ENCODE results near the gene MYL2.
A peak's percentile ranks its signal among the peaks of the same experiment; 100 is the strongest.

Gene MYL2

DNA sequence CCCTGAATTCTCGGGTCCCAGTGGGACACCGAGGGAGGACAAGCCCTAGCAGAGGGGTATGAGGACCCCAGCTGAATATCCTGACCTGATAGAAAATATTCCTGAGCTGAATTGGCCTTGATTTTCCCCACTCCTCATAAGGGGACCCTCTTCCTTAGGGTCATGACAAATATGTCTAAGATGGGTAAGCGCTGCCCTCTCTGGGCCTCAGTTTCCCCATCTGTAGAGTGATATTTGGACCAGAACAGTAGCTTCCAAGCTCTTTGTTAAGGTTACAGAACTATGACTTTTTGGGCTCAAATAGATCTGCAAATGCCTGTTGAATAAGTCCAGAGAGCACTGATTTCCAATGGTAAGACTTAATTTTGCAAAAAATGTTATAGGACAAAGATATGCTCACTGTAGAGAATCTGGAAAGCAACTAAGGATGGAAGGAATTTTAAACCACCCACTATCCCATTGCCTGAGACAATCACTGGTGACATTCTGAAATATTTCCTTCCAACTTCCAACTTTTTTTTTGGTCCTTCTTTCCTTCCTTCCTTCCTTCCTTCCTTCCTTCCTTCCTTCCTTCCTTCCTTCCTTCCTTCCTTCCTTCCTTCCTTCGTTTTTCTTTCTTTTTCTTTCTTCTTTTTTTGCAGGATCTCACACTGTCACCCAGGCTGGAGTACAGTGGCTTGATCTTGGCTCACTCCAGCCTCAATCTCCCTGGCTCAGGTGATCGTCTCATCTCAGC, 32.0 kb downstream of the MYL2 start:
- no peak for DNase-seq

- peak; percentile 81 for DNase-seq
Measured at GRCh38 chr12:110885152-110885840, 35.1 kb downstream of the MYL2 start.

GRCh38 chr12:110883251-110883650, 37.1 kb downstream of the MYL2 start:
- DNase-seq: no peak

- DNase-seq: no peak
Measured at GRCh38 chr12:110880651-110881050, 39.7 kb downstream of the MYL2 start.

DNA sequence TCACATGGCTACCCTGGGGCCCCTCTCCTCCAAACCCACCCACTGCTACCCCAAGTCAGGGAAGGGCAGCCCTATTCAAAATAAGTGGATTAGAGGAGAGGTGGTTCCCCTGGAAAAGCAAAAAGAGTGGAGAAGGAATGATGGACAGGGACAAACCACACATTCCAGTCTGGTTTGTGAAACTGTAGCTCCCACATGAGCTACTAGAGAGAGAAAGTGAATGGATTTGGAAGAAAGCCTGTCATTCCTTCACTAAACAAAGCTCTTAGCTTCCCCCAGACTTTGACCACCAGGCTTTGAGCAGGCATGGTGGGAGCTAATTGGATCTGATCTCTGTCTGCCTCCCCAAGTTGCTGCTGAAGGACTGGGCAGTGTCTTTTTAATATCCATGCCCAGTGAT, 45.6 kb downstream of the MYL2 start:
- DNase-seq: no peak

- DNase-seq: no peak
Measured at GRCh38 chr12:110874351-110874750, 46.0 kb downstream of the MYL2 start.

DNA sequence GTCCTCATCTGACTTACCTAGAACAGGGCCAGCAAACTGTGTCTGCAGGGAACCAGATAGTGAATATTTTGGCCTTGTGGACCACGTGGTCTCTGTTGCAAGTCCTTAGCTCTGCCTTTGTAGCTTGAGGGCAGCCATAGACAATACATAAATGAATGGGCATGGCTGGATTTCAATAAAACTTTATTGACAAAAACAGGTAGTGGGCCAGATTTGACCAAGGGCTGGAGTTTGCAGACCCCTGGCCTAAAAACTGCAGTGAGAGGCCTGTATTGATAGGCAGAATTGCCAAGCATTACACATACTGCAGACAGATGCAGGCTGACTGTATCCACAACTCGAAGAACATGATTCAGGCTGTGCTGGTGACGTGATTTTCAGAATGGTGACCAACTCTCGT, 48.3 kb downstream of the MYL2 start:
- DNase-seq: no peak

GRCh38 chr12:110869803-110870202, 50.6 kb downstream of the MYL2 start:
- no peak for DNase-seq

DNA sequence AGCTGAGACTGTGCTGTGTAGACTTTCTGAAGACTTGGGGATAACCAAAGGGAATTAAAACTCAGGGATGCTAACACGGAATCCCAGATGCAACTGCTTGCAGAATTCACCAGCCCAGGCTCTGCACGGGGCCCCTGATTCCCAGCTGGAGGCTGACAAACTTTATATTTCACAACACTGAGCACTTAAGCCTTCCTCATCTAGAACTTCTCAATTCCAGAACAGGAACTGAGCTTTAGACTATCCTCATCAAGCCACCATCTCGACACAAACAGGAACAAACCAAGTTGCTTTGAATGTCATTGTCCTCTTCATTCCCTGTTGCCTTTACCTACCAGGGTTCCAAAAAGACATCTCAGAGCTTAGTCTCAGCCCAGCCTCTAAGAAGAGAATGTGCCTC, 51.4 kb downstream of the MYL2 start:
- DNase-seq: no peak

GRCh38 chr12:110865521-110865920, 54.9 kb downstream of the MYL2 start:
- no peak for DNase-seq

- DNase-seq: no peak
Measured at GRCh38 chr12:110863161-110863560, 57.2 kb downstream of the MYL2 start.

DNA sequence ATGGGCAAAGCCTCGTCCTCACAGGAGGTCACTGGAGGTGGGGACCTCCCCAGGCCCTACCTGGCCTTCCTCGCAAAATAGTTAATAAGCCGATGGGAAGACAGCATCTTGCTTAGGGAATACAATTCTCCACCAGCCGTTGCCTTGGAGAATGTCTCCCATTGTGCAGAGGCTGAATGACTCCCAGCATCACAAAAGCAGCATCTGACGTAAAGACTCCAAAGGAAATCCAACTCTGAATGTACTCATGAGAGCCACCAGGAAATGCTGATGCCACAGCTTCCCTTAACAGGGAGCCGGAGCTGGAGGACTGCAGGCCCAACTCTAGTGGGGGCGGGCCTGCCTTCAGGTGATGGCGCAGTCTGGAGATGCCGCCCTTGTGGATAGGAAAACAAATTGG, 58.0 kb downstream of the MYL2 start:
- DNase-seq: no peak

DNA sequence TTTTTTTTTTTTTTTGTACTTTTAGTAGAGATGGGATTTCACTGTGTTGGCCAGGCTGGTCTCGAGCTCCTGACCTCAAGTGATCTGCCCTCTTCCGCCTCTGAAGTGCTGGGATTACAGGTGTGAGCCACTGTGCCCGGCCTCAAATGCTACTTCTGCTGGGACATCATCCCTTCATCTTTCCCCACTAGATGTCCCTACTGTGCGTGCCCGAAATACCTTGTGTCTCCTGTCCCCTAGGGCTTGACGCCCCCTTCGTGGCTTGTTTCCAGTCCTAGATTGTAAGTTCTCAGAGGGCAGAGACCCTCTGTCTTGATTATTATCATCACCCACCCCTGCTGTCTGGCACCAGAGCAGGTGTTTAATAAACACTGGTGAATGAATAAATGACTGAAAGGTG, 58.6 kb downstream of the MYL2 start:
- no peak for DNase-seq

Data from eye (tissue), 1 donor.